Measurements from ENCODE around the gene LRP10.

The LRP10 gene

DNA sequence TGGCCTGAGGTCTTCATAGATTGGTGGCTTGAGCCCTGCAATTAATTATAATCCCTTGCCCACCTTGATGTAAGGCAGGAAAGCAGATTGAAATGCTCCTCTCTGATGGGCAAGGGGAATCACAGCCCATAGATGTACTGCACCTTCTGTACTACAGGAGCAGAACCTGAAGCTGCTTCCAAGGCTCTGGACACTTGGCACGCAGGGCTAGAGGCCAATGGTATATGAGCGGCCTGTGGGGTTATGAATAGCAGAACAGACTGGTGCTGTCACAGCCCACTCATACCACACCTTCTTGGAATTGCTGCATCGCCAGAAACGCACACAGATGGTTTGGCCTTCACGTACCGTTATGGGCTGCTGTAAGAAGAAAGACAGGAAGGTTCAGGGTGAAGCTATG is 49.2 kb downstream of the LRP10 start:
- no peaks in the 10 kb centered on the region for H3K27me3 ChIP-seq (ENCODE audit: low read length)
- H3K79me2 ChIP-seq (ENCODE audit: insufficient read depth, low read length), result peaks cover 29% of the 10 kb centered on the region
- H4K20me1 ChIP-seq (ENCODE audit: low read depth, low read length), result no peaks in the 10 kb centered on the region
- H3K9me3 ChIP-seq (ENCODE audit: insufficient read depth, low read length), result no peaks in the 10 kb centered on the region
- H3K9ac ChIP-seq (ENCODE audit: low read length), result no peak overlapping the region
- TF ChIP-seq EZH2phosphoT487 (conservative IDR thresholded peaks at IDR 0.05; ENCODE audit: low read length), result no peak
- TF ChIP-seq, protein P1, sequence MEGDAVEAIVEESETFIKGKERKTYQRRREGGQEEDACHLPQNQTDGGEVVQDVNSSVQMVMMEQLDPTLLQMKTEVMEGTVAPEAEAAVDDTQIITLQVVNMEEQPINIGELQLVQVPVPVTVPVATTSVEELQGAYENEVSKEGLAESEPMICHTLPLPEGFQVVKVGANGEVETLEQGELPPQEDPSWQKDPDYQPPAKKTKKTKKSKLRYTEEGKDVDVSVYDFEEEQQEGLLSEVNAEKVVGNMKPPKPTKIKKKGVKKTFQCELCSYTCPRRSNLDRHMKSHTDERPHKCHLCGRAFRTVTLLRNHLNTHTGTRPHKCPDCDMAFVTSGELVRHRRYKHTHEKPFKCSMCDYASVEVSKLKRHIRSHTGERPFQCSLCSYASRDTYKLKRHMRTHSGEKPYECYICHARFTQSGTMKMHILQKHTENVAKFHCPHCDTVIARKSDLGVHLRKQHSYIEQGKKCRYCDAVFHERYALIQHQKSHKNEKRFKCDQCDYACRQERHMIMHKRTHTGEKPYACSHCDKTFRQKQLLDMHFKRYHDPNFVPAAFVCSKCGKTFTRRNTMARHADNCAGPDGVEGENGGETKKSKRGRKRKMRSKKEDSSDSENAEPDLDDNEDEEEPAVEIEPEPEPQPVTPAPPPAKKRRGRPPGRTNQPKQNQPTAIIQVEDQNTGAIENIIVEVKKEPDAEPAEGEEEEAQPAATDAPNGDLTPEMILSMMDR (IDR thresholded peaks at IDR 0.05; ENCODE audit: insufficient read depth, low read length, poor library complexity, severe bottlenecking), result no peak
- H3F3A ChIP-seq (ENCODE audit: insufficient read depth), result peaks cover 14% of the 10 kb centered on the region
- peaks cover 8% of the 10 kb centered on the region; the same call in 1 of the 2 replicates for H3K36me3 ChIP-seq (ENCODE audit: low read length)
- no peak overlapping the region for H2AFZ ChIP-seq (ENCODE audit: low read depth, low read length, severe bottlenecking)
- H3K9me2 ChIP-seq (replicated peaks; ENCODE audit: insufficient read depth, low read length), result no peaks in the 10 kb centered on the region
- no peak overlapping the region for H3K4me2 ChIP-seq (ENCODE audit: low read depth, low read length, poor library complexity, severe bottlenecking)
- H3K4me3 ChIP-seq (ENCODE audit: insufficient read depth, low read length, poor library complexity, severe bottlenecking), result no peak overlapping the region
- H3K27ac ChIP-seq (ENCODE audit: low read depth, low read length), result no peak overlapping the region

DNA sequence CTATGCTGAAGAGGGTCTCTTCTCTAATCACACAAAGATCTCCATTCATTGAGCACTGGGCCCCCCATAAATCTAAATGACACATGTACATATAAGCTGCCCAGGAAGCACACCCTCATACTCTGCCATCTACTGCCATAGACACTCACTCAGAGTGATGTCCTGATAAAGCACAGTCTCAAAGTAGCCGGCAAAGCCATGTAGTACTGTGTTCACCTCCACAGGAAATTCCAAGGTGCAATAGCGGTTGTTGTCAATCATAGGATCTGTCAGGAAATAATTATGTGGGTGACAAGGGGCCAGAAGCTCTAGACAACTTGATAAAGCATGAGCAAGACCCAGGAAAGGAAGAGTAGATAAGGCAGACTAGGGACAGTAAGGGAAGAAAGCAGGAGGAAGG is 50.8 kb downstream of the LRP10 start:
- no peak overlapping the region for H3K4me2 ChIP-seq (ENCODE audit: low read depth, low read length, poor library complexity, severe bottlenecking)
- no peak overlapping the region for H3K4me3 ChIP-seq (ENCODE audit: insufficient read depth, low read length, poor library complexity, severe bottlenecking)
- no peak overlapping the region for H3K27ac ChIP-seq (ENCODE audit: low read depth, low read length)
- no peaks in the 10 kb centered on the region for H3K27me3 ChIP-seq (ENCODE audit: low read length)
- H3K79me2 ChIP-seq (ENCODE audit: insufficient read depth, low read length), result peaks cover 13% of the 10 kb centered on the region
- TF ChIP-seq, protein P1 (IDR thresholded peaks at IDR 0.05; ENCODE audit: insufficient read depth, low read length, poor library complexity, severe bottlenecking), result no peak
- no peak for TF ChIP-seq EZH2phosphoT487 (conservative IDR thresholded peaks at IDR 0.05; ENCODE audit: low read length)
- H2AFZ ChIP-seq (ENCODE audit: low read depth, low read length, severe bottlenecking), result no peak overlapping the region
- no peaks in the 10 kb centered on the region for H3K9me2 ChIP-seq (replicated peaks; ENCODE audit: insufficient read depth, low read length)
- peaks cover 10% of the 10 kb centered on the region for H3F3A ChIP-seq (ENCODE audit: insufficient read depth)
- H4K20me1 ChIP-seq (ENCODE audit: low read depth, low read length), result no peaks in the 10 kb centered on the region
- H3K36me3 ChIP-seq (ENCODE audit: low read length), result peaks cover 3% of the 10 kb centered on the region; the same call in 1 of the 2 replicates
- no peaks in the 10 kb centered on the region for H3K9me3 ChIP-seq (ENCODE audit: insufficient read depth, low read length)
- H3K9ac ChIP-seq (ENCODE audit: low read length), result no peak overlapping the region

DNA sequence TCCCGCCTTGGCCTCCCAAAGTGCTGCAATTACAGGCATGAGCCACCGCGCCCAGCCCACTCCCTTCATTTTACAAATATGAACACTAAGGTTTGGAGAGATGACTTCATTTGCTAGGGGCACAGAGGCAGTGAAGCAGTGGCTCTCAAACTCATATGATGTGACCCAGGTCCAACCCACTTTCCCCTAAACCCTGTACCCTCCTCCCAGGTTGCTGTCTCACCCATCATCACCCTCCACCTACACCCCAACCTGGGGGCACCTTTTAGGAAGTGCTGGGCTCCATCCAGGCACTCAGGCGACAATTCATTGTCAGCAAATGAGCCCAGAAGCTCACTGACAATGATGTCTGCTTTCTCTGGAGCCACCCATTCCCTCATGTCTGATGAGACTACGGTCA is 52.2 kb downstream of the LRP10 start:
- H3K4me2 ChIP-seq (ENCODE audit: low read depth, low read length, poor library complexity, severe bottlenecking), result no peak overlapping the region
- TF ChIP-seq, protein P1 (IDR thresholded peaks at IDR 0.05; ENCODE audit: insufficient read depth, low read length, poor library complexity, severe bottlenecking), result no peak
- no peak for TF ChIP-seq EZH2phosphoT487 (conservative IDR thresholded peaks at IDR 0.05; ENCODE audit: low read length)
- H3K9ac ChIP-seq (ENCODE audit: low read length), result no peak overlapping the region
- no peaks in the 10 kb centered on the region for H3K27me3 ChIP-seq (ENCODE audit: low read length)
- peaks cover 10% of the 10 kb centered on the region for H3K79me2 ChIP-seq (ENCODE audit: insufficient read depth, low read length)
- no peaks in the 10 kb centered on the region for H3K9me2 ChIP-seq (replicated peaks; ENCODE audit: insufficient read depth, low read length)
- H3K4me3 ChIP-seq (ENCODE audit: insufficient read depth, low read length, poor library complexity, severe bottlenecking), result no peak overlapping the region
- no peaks in the 10 kb centered on the region for H4K20me1 ChIP-seq (ENCODE audit: low read depth, low read length)
- H3F3A ChIP-seq (ENCODE audit: insufficient read depth), result peaks cover 10% of the 10 kb centered on the region
- H3K9me3 ChIP-seq (ENCODE audit: insufficient read depth, low read length), result no peaks in the 10 kb centered on the region
- H3K27ac ChIP-seq (ENCODE audit: low read depth, low read length), result no peak overlapping the region
- peaks cover 3% of the 10 kb centered on the region; the same call in 1 of the 2 replicates for H3K36me3 ChIP-seq (ENCODE audit: low read length)
- no peak overlapping the region for H2AFZ ChIP-seq (ENCODE audit: low read depth, low read length, severe bottlenecking)
